ENCODE data around the gene ISCA1. TPM values are rescaled to one million over a fixed set of nuclear protein-coding genes. Genes with fewer than 3 reads are reported as not detected.

The ISCA1 gene
- total RNA-seq, 1 donor from 2014 or later: 24.1 TPM

- no peak for DNase-seq (ENCODE audit: low spot score)
- H3K27ac Mint-ChIP-seq (ENCODE audit: unreplicated experiment): no peak overlapping the region
- peaks cover 16% of the 10 kb centered on the region for H3K36me3 Mint-ChIP-seq (ENCODE audit: low read depth)
- TF ChIP-seq CTCF (IDR thresholded peaks at IDR 0.05): no peak
- no peaks in the 10 kb centered on the region for H3K27me3 Mint-ChIP-seq (ENCODE audit: low read depth)
- no peaks in the 10 kb centered on the region for H3K9me3 Mint-ChIP-seq (ENCODE audit: low read depth)
- H3K4me3 Mint-ChIP-seq (ENCODE audit: unreplicated experiment): no peak overlapping the region
- peaks cover 14% of the 10 kb centered on the region for H3K4me1 Mint-ChIP-seq (ENCODE audit: low read depth)
These were observed 19.8 kb downstream of the ISCA1 start for GRCh38 chr9:86262492-86262891.

GRCh38 chr9:86259557-86259956, 22.8 kb downstream of the ISCA1 start, which contains the start of gene C9orf153:
Gene C9orf153, minus strand, starts transcription at chr9:86259657. Its CDS starts 30,054 bp downstream, at chr9:86229603.
- no peak for DNase-seq (ENCODE audit: low spot score)
- H3K4me1 Mint-ChIP-seq (ENCODE audit: low read depth): no peaks in the 10 kb centered on the region
- no peaks in the 10 kb centered on the region for H3K27me3 Mint-ChIP-seq (ENCODE audit: low read depth)
- TF ChIP-seq CTCF (IDR thresholded peaks at IDR 0.05): no peak
- H3K4me3 Mint-ChIP-seq (ENCODE audit: unreplicated experiment): no peak within 1 kb of the TSS
- no peaks in the 10 kb centered on the region for H3K9me3 Mint-ChIP-seq (ENCODE audit: low read depth)
- no peak within 1 kb of the TSS for H3K27ac Mint-ChIP-seq (ENCODE audit: unreplicated experiment)
- peaks cover 16% of the 10 kb centered on the region for H3K36me3 Mint-ChIP-seq (ENCODE audit: low read depth)

- no peak for DNase-seq (ENCODE audit: low spot score)
- Mint-ChIP-seq H3K4me3 (ENCODE audit: unreplicated experiment) (no peak overlapping the region), H3K36me3 (ENCODE audit: low read depth) (peaks cover 1% of the 10 kb centered on the region), H3K27ac (ENCODE audit: unreplicated experiment) (no peak overlapping the region), H3K27me3 (ENCODE audit: low read depth) (no peaks in the 10 kb centered on the region), H3K4me1 (ENCODE audit: low read depth) (no peaks in the 10 kb centered on the region), H3K9me3 (ENCODE audit: low read depth) (peaks cover 3% of the 10 kb centered on the region)
- no peak for TF ChIP-seq CTCF (IDR thresholded peaks at IDR 0.05)
These were observed 24.9 kb downstream of the ISCA1 start for GRCh38 chr9:86257391-86257790.

GRCh38 chr9:86256653-86257052, 25.7 kb downstream of the ISCA1 start:
- no peak for DNase-seq (ENCODE audit: low spot score)
- Mint-ChIP-seq H3K4me1 (ENCODE audit: low read depth) (no peaks in the 10 kb centered on the region), H3K9me3 (ENCODE audit: low read depth) (peaks cover 3% of the 10 kb centered on the region), H3K36me3 (ENCODE audit: low read depth) (no peaks in the 10 kb centered on the region), H3K27ac (ENCODE audit: unreplicated experiment) (no peak overlapping the region), H3K4me3 (ENCODE audit: unreplicated experiment) (no peak overlapping the region), H3K27me3 (ENCODE audit: low read depth) (no peaks in the 10 kb centered on the region)
- TF ChIP-seq CTCF (IDR thresholded peaks at IDR 0.05): no peak

- DNase-seq (ENCODE audit: low spot score): no peak
- H3K4me3 Mint-ChIP-seq (ENCODE audit: unreplicated experiment): no peak overlapping the region
- peaks cover 3% of the 10 kb centered on the region for H3K4me1 Mint-ChIP-seq (ENCODE audit: low read depth)
- H3K9me3 Mint-ChIP-seq (ENCODE audit: low read depth): peaks cover 3% of the 10 kb centered on the region
- H3K27ac Mint-ChIP-seq (ENCODE audit: unreplicated experiment): no peak overlapping the region
- no peaks in the 10 kb centered on the region for H3K36me3 Mint-ChIP-seq (ENCODE audit: low read depth)
- no peak for TF ChIP-seq CTCF (IDR thresholded peaks at IDR 0.05)
- no peaks in the 10 kb centered on the region for H3K27me3 Mint-ChIP-seq (ENCODE audit: low read depth)
These were observed 28.8 kb downstream of the ISCA1 start for GRCh38 chr9:86253577-86253976.
